AG04450 (cell line): Measurements from ENCODE around the gene C1D. TPM values are rescaled to one million over a fixed set of nuclear protein-coding genes. Genes with fewer than 3 reads are reported as not detected.

Source experiments
- CTCF ChIA-PET: fragments of 300-600, 350-600 bp; formaldehyde crosslinking; extraction: SDS; loops from one replicate; lab custom pipeline; 2022; ENCODE audit warnings: antibody characterized with exemption, inconsistent platforms; lab: Charles Lee
- POLR2A ChIA-PET: fragments of 350-600 bp; formaldehyde crosslinking; extraction: SDS; loops from one replicate; lab custom pipeline; 2021; ENCODE audit warnings: antibody characterized with exemption, inconsistent platforms; lab: Yijun Ruan, JAX
- DNase-seq: peaks from one replicate; pipeline ENCODE4 v3.0.0-alpha.2; 2011; ENCODE audit warnings: low read depth, low spot score
- H3K27ac ChIP-seq: one replicate; pipeline ENCODE4 v1.5.1; 2012; ENCODE audit warnings: low read depth, low read length, control low read depth
- H3K27me3 ChIP-seq: one replicate; pipeline ENCODE4 v1.6.0; 2012; ENCODE audit warnings: low read length; ENCODE audit not compliant: control insufficient read depth, insufficient read depth
- H3K4me3 ChIP-seq: 2 replicates; pipeline ENCODE4 v1.5.1; 2011; ENCODE audit warnings: mild to moderate bottlenecking, low read depth, low read length, control low read depth
- H3K9me3 ChIP-seq: 2 replicates; pipeline ENCODE4 v1.5.1; 2012; ENCODE audit warnings: low read length; ENCODE audit not compliant: control insufficient read depth, insufficient read depth
- polyA plus RNA-seq: library from polyadenylated mRNA; depleted of rRNA; stranded (reverse); fragments of >200 nt; gene quantifications from 2 replicates; pipeline ENCODE4 v1.2.3, GENCODE V29; 2011
- TF ChIP-seq, protein P1 (sequence below): IDR thresholded peaks from 2 replicates; pipeline ENCODE4 v1.5.1; 2011; ENCODE audit warnings: low read depth, low read length, control low read depth, inconsistent platforms

The C1D gene
- polyA plus RNA-seq, 1 experiment = 45.7 TPM

DNA sequence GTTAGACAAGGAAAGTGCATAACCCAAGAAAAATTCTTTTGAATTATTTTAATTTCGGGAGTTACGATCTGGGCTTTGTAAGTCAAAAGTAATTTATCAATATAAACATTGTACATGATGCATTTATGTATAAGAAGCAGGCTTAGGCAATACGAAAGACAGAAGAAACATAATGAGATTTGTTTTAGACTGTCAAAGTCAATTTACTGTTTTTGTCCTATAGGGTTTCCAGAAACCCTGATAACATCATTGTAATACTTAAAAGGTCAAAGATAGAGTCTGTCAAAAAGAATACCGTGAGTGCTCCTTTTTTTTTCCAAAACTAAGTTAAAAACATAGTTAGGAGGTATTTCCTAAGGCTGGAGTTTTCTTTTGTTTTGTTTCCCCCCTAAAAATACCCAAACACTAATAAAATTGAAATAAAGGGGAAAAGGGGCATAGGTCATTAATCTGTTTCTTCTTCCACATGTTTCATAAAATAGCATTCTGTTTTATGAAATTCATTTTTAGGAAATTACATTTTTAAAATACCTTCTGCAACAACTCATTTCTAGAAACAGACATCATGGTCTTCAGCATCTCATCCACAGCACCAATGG is 16.1 kb downstream of the C1D start:
- H3K9me3 ChIP-seq = no peaks in the 10 kb centered on the region
- H3K27ac ChIP-seq = no peak overlapping the region
- ChIA-PET POLR2A (no interaction called here), CTCF (no interaction called here)
- TF ChIP-seq, protein P1, sequence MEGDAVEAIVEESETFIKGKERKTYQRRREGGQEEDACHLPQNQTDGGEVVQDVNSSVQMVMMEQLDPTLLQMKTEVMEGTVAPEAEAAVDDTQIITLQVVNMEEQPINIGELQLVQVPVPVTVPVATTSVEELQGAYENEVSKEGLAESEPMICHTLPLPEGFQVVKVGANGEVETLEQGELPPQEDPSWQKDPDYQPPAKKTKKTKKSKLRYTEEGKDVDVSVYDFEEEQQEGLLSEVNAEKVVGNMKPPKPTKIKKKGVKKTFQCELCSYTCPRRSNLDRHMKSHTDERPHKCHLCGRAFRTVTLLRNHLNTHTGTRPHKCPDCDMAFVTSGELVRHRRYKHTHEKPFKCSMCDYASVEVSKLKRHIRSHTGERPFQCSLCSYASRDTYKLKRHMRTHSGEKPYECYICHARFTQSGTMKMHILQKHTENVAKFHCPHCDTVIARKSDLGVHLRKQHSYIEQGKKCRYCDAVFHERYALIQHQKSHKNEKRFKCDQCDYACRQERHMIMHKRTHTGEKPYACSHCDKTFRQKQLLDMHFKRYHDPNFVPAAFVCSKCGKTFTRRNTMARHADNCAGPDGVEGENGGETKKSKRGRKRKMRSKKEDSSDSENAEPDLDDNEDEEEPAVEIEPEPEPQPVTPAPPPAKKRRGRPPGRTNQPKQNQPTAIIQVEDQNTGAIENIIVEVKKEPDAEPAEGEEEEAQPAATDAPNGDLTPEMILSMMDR = no peak
- no peak overlapping the region for H3K4me3 ChIP-seq
- H3K27me3 ChIP-seq = no peaks in the 10 kb centered on the region
- DNase-seq = no peak

DNA sequence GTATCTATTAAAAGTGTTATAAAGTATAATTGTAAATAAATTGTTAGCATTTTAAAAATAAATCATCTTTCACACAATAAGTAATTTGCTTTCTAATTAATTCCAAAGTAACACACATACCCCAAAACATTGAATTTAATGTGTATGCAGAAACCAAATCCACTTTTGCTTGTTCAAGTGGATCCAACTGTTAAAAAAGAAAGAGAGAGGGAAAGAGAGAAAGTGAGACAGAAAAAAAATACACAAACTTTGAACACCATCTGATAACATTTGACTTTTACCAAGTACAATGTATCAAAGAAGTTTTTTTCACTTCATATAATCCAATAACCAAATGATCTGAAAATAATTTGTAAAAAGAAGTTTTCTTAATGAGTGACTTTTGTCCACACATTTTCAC is 16.6 kb downstream of the C1D start:
- TF ChIP-seq, protein P1 = no peak
- ChIA-PET CTCF (no interaction called here), POLR2A (no interaction called here)
- Histone ChIP-seq H3K4me3 (no peak overlapping the region), H3K9me3 (no peaks in the 10 kb centered on the region), H3K27ac (no peak overlapping the region), H3K27me3 (no peaks in the 10 kb centered on the region)
- no peak for DNase-seq

DNA sequence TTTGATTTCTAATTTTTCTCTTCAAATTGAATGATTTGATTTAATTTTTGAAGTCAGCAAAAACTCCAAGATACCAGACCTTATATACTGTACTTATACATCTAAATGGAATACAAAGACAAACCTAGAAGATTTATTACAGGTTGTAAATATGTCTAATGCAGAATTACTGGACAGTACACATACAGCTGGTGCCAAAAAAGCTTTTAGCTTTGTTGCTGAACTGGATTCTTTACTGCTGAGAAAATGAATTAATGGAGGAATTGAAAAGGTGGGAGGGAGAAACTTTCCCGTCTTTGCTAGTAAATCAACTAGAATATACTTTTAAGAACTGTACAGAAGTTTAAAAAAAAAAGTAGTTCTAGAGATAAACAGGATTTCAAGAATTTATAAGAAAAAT is 17.5 kb downstream of the C1D start:
- POLR2A ChIA-PET = no interaction called here
- H3K4me3 ChIP-seq = no peak overlapping the region
- DNase-seq = no peak
- no peaks in the 10 kb centered on the region for H3K27me3 ChIP-seq
- CTCF ChIA-PET = no interaction called here
- no peak overlapping the region for H3K27ac ChIP-seq
- no peaks in the 10 kb centered on the region for H3K9me3 ChIP-seq
- TF ChIP-seq, protein P1 = no peak

DNA sequence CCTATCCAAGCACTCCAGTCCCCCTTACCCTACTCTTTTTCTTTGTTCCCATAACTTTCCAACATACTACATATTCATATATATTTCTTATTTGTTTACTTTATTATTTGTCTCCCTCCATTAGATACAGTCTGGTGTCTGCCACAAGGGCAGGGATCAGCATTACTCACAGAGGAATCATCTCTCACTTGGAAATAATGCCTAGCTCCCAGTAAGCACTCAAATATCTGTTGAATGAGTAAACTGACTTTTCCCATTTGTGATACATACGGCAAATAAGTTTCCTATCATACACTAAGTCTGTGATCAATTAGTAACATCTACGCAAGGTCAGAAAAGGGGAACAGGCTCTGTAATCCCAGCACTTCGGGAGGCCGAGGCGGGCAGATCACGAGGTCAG is 18.7 kb downstream of the C1D start:
- Histone ChIP-seq H3K27ac (peak overlapping the region; percentile 47), H3K4me3 (no peak overlapping the region), H3K27me3 (no peaks in the 10 kb centered on the region), H3K9me3 (no peaks in the 10 kb centered on the region)
- CTCF ChIA-PET = no interaction called here
- POLR2A ChIA-PET = no interaction called here
- peak; percentile 11 for DNase-seq
- TF ChIP-seq, protein P1 = no peak

DNA sequence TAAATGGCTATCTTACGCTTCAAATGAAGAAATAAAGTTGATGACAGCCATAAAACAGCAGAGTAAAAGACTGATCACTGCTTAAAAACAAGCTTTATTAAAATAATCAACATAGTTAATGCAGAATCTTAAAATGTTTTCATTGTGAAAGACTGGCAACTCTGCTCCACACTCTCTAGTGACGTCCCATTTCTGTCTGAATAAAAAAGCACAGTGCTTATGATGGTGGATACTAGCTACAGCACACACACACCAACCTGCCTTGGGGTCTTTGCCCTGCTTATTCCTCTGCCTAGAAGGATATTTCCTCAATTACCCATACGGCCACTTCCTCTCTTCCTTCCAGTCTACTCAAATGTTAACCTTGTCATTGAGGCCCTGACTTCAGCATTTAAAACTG is 19.1 kb downstream of the C1D start:
- Histone ChIP-seq H3K27ac (peak overlapping the region; percentile 47), H3K27me3 (no peaks in the 10 kb centered on the region), H3K4me3 (no peak overlapping the region), H3K9me3 (no peaks in the 10 kb centered on the region)
- ChIA-PET CTCF (interaction anchor here (1.4 kb wide), 1 partner anchor 11 kb away, joined by 3 read pairs; no protein-coding TSS in a partner anchor), POLR2A (no interaction called here)
- DNase-seq = no peak
- TF ChIP-seq, protein P1 = no peak
